GM23338 (cell line): Measurements from ENCODE around the gene PRKAR1B. TPM values are rescaled to one million over a fixed set of nuclear protein-coding genes. Genes with fewer than 3 reads are reported as not detected.

Source experiments
- ATAC-seq: fragments of 200-7000 bp; cut with Tn5 transposase; 3 replicates; pipeline ENCODE4 v1.9.1; 2020
- DNase-seq: peaks from one replicate; pipeline ENCODE4 v3.0.0-alpha.2; 2015; ENCODE audit warnings: low spot score
- H2AFZ ChIP-seq: fragments of 200-600 bp; sonication (generic); 2 replicates; pipeline ENCODE4 v1.8.0; 2016; ENCODE audit warnings: antibody characterized with exemption, mild to moderate bottlenecking, moderate library complexity
- H3F3A ChIP-seq: fragments of 200-600 bp; sonication (generic); replicated peaks from 2 replicates; pipeline ENCODE4 v1.8.0; 2017; ENCODE audit warnings: antibody characterized with exemption, mixed run types, low read depth
- H3K27ac ChIP-seq: fragments of 200-600 bp; sonication (generic); 2 replicates; pipeline ENCODE4 v1.6.1; 2016; ENCODE audit warnings: low read depth
- H3K27me3 ChIP-seq: fragments of 200-600 bp; sonication (generic); 2 replicates; pipeline ENCODE4 v1.8.0; 2016; ENCODE audit warnings: mild to moderate bottlenecking, mixed run types, moderate library complexity; ENCODE audit not compliant: insufficient read depth
- H3K36me3 ChIP-seq: fragments of 200-600 bp; sonication (generic); 2 replicates; pipeline ENCODE4 v1.8.0; 2016; ENCODE audit warnings: mild to moderate bottlenecking; ENCODE audit not compliant: insufficient read depth
- H3K4me1 ChIP-seq: fragments of 200-600 bp; sonication (generic); 2 replicates; pipeline ENCODE4 v1.8.0; 2016; ENCODE audit warnings: mild to moderate bottlenecking, moderate library complexity; ENCODE audit not compliant: insufficient read depth
- H3K4me2 ChIP-seq: fragments of 200-600 bp; sonication (generic); 2 replicates; pipeline ENCODE4 v1.7.1; 2017; ENCODE audit warnings: mixed run types
- H3K4me3 ChIP-seq: fragments of 200-600 bp; sonication (generic); 2 replicates; pipeline ENCODE4 v1.6.1; 2016; ENCODE audit warnings: mixed run types
- H3K79me2 ChIP-seq: fragments of 200-600 bp; sonication (generic); replicated peaks from 2 replicates; pipeline ENCODE4 v1.8.0; 2017; ENCODE audit warnings: mild to moderate bottlenecking; ENCODE audit not compliant: insufficient read depth
- H3K9me2 ChIP-seq: fragments of 200-600 bp; sonication (generic); 2 replicates; pipeline ENCODE4 v1.8.0; 2017; ENCODE audit not compliant: insufficient read depth
- H4K20me1 ChIP-seq: fragments of 200-600 bp; sonication (generic); replicated peaks from 2 replicates; pipeline ENCODE4 v1.8.0; 2017; ENCODE audit warnings: mild to moderate bottlenecking; ENCODE audit not compliant: insufficient read depth
- H3K27ac Mint-ChIP-seq: 2 replicates; pipeline ENCODE4 v1.8.0; 2020; ENCODE audit warnings: inconsistent platforms, mild to moderate bottlenecking, moderate library complexity, mixed read lengths
- H3K27me3 Mint-ChIP-seq: 3 replicates; pipeline ENCODE4 v1.8.0; 2022; ENCODE audit warnings: low read depth, mild to moderate bottlenecking, moderate library complexity, mixed read lengths, inconsistent platforms; ENCODE audit not compliant: insufficient read depth, poor library complexity
- H3K36me3 Mint-ChIP-seq: 3 replicates; pipeline ENCODE4 v1.8.0; 2021; ENCODE audit warnings: low read depth, mild to moderate bottlenecking, inconsistent platforms, moderate library complexity, mixed read lengths
- H3K4me1 Mint-ChIP-seq: 3 replicates; pipeline ENCODE4 v1.8.0; 2020; ENCODE audit warnings: mild to moderate bottlenecking, inconsistent platforms, mixed read lengths
- H3K4me3 Mint-ChIP-seq: 3 replicates; pipeline ENCODE4 v1.8.0; 2021; ENCODE audit warnings: moderate library complexity, mild to moderate bottlenecking, inconsistent platforms, mixed read lengths
- H3K9me3 Mint-ChIP-seq: 3 replicates; pipeline ENCODE4 v1.8.0; 2020; ENCODE audit warnings: moderate library complexity, mild to moderate bottlenecking, inconsistent platforms, mixed read lengths
- CREB1 ChIP-seq: fragments of 250-450 bp; sonication (Bioruptor Pico); IDR thresholded peaks from 2 replicates; pipeline ENCODE4 v1.5.0; 2020; ENCODE audit warnings: low read depth, mild to moderate bottlenecking, moderate library complexity
- EZH2 ChIP-seq: fragments of 200-600 bp; sonication (generic); IDR thresholded peaks from one replicate; pipeline ENCODE4 v1.8.0; 2017; ENCODE audit warnings: antibody characterized with exemption, mild to moderate bottlenecking, low read depth; ENCODE audit not compliant: unreplicated experiment
- EZH2phosphoT487 ChIP-seq: fragments of 200-600 bp; sonication (generic); IDR thresholded peaks from one replicate; pipeline ENCODE4 v1.8.1; 2018; ENCODE audit warnings: antibody characterized with exemption; ENCODE audit not compliant: unreplicated experiment
- JUNB ChIP-seq: IDR thresholded peaks from one replicate; pipeline ENCODE4 v1.6.1; 2016; ENCODE audit warnings: antibody characterized with exemption; ENCODE audit not compliant: unreplicated experiment
- NANOG ChIP-seq: IDR thresholded peaks from 2 replicates; pipeline ENCODE4 v1.6.1; 2016; ENCODE audit warnings: antibody characterized with exemption, borderline replicate concordance
- POLR2AphosphoS5 ChIP-seq: IDR thresholded peaks from 2 replicates; pipeline ENCODE4 v1.6.1; 2016; ENCODE audit warnings: antibody characterized with exemption, low read depth
- STAT1 ChIP-seq: IDR thresholded peaks from one replicate; pipeline ENCODE4 v1.6.1; 2016; ENCODE audit warnings: antibody characterized with exemption; ENCODE audit not compliant: unreplicated experiment
- ZNF114 ChIP-seq: fragments of 250-450 bp; sonication (Bioruptor Pico); IDR thresholded peaks from 2 replicates; pipeline ENCODE4 v1.5.0; 2020; ENCODE audit warnings: mild to moderate bottlenecking, moderate library complexity
- ZNF331 ChIP-seq: fragments of 250-450 bp; sonication (Bioruptor Pico); IDR thresholded peaks from 2 replicates; pipeline ENCODE4 v1.5.0; 2020; ENCODE audit warnings: low read depth, mild to moderate bottlenecking, moderate library complexity
- polyA plus RNA-seq: library from polyadenylated mRNA; unstranded; fragments of >200 nt; fragmentation: Nextera tagmentation; extraction: Ambion mirVana; gene quantifications from 2 replicates; pipeline ENCODE4 v1.2.1, GENCODE V29; 2016
- total RNA-seq: library from RNA; depleted of rRNA; stranded (reverse); fragments of >200 nt; shearing (Covaris generic); gene quantifications from 2 replicates; pipeline ENCODE4 v1.2.3, GENCODE V29; 2014
- TF ChIP-seq, protein P1 (sequence below): IDR thresholded peaks from one replicate; pipeline ENCODE4 v1.6.1; 2018; ENCODE audit warnings: antibody characterized with exemption; ENCODE audit not compliant: unreplicated experiment
- TF ChIP-seq, protein P2 (sequence below), 2 experiments: fragments of 200-600 bp in 1 of 2; sonication (generic) in 1 of 2; conservative IDR thresholded peaks; 2 replicates each; pipeline versions ENCODE4 v1.5.1 to v1.6.1; 2016 to 2017; ENCODE audit warnings: antibody characterized with exemption in 2 of 2, low read depth in 2 of 2, mild to moderate bottlenecking in 2 of 2, moderate library complexity in 1 of 2
- TF ChIP-seq, protein P3 (sequence below): IDR thresholded peaks from 2 replicates; pipeline ENCODE4 v1.6.1; 2016; ENCODE audit warnings: antibody characterized with exemption

Gene PRKAR1B
- total and polyA plus RNA-seq, 2 experiments from 2014 or later: 35.7 to 36.7 TPM

DNA sequence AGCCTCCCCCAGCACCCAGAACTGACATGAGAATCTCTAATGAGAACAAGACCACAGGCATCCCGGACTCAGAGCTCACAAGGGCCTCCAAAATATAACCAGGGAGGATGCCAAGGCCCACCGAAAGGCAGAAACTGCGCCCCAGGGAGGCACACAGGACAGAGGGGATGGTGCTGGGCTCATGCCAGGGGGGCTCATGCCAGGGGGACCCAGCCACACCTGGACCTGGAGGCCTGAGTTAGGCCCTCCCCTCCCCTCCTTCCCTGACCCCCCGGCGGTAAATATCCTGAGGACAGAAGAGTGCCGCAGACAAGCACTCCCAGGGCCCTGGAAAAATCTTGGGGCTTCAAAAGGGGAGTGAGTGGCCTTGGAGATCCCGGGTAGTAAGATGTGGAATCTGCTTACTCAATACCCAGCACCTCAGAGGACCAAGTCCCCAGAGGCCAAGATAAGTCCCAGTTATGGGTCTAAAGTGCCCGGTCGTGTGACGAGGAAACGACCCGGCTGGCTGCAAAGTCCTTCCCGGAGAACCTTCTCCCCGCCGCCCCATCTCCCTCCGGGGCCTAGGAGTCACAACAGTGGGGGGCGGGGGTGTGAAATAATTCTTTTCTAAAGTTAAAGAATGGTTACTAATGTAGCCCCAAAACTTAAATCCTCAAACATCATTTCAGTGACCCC lies 219.3 kb downstream of the PRKAR1B start (continued):
- TF ChIP-seq EZH2phosphoT487 (no peak), ZNF331 (CRISPR knock-in tag) (no peak), EZH2 (no peak), NANOG (no peak), ZNF114 (CRISPR knock-in tag) (no peak), JUNB (no peak), STAT1 (no peak), CREB1 (CRISPR knock-in tag) (no peak)

DNA sequence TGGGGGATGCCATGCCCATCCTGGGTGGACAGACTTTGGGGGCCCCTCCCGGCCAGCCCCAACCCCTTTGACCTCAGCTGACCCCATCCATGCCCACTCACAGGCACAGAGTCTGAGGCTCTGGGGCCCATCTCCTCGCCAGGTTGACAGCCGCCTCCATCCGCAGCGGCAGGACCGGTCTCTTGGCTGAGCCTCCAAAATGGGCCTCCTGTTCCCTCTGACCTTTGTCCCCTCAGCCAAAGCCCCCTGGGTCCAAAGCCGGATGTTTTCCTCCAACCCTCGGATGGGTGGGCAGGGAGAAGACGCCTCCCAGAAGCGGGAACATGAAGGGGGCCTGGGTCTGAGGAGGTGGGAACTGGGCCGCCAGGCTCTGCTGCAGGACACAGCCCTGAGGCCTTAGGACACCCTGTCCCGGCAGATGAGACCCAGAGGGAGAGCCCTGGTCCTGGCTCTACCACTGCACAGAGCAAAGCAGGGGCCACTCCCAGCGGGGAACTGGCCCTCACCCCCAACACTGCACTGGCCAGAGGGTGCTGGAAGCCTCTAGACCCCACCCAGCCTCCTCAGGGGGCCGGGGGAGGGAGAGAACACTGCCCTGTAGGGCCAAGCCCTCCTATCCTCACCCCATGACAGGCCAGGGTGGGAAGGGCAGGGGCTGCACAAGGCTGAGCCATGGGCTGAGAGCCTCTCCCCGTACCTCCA lies 220.0 kb downstream of the PRKAR1B start:
- H3F3A ChIP-seq: no peaks in the 10 kb centered on the region
- H3K4me3 ChIP-seq: no peak overlapping the region
- no peaks in the 10 kb centered on the region for H3K36me3 ChIP-seq
- no peaks in the 10 kb centered on the region; the same call in 1 of the 2 replicates for H4K20me1 ChIP-seq
- ATAC-seq (no peak), DNase-seq (no peak)
- no peaks in the 10 kb centered on the region for H3K9me3 Mint-ChIP-seq
- H3K4me1 ChIP-seq: no peaks in the 10 kb centered on the region
- H3K79me2 ChIP-seq: no peaks in the 10 kb centered on the region; the same call in 1 of the 2 replicates
- H3K27me3 ChIP-seq: no peaks in the 10 kb centered on the region
- peaks cover 7% of the 10 kb centered on the region for H3K27me3 Mint-ChIP-seq
- no peak overlapping the region for H3K27ac ChIP-seq
- H2AFZ ChIP-seq: no peak overlapping the region
- peaks cover 8% of the 10 kb centered on the region; the same call in 2 of the 3 replicates for H3K4me1 Mint-ChIP-seq
- no peak overlapping the region for H3K4me2 ChIP-seq
- H3K27ac Mint-ChIP-seq: no peak overlapping the region
- peaks cover 56% of the 10 kb centered on the region for H3K36me3 Mint-ChIP-seq
- H3K9me2 ChIP-seq: no peaks in the 10 kb centered on the region
- no peak overlapping the region for H3K4me3 Mint-ChIP-seq
- TF ChIP-seq EZH2 (no peak), POLR2AphosphoS5 (no peak), JUNB (no peak), EZH2phosphoT487 (no peak), NANOG (no peak), ZNF331 (CRISPR knock-in tag) (no peak), STAT1 (no peak)
- TF ChIP-seq, protein P1, sequence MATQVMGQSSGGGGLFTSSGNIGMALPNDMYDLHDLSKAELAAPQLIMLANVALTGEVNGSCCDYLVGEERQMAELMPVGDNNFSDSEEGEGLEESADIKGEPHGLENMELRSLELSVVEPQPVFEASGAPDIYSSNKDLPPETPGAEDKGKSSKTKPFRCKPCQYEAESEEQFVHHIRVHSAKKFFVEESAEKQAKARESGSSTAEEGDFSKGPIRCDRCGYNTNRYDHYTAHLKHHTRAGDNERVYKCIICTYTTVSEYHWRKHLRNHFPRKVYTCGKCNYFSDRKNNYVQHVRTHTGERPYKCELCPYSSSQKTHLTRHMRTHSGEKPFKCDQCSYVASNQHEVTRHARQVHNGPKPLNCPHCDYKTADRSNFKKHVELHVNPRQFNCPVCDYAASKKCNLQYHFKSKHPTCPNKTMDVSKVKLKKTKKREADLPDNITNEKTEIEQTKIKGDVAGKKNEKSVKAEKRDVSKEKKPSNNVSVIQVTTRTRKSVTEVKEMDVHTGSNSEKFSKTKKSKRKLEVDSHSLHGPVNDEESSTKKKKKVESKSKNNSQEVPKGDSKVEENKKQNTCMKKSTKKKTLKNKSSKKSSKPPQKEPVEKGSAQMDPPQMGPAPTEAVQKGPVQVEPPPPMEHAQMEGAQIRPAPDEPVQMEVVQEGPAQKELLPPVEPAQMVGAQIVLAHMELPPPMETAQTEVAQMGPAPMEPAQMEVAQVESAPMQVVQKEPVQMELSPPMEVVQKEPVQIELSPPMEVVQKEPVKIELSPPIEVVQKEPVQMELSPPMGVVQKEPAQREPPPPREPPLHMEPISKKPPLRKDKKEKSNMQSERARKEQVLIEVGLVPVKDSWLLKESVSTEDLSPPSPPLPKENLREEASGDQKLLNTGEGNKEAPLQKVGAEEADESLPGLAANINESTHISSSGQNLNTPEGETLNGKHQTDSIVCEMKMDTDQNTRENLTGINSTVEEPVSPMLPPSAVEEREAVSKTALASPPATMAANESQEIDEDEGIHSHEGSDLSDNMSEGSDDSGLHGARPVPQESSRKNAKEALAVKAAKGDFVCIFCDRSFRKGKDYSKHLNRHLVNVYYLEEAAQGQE: no peak
- TF ChIP-seq, protein P2, sequence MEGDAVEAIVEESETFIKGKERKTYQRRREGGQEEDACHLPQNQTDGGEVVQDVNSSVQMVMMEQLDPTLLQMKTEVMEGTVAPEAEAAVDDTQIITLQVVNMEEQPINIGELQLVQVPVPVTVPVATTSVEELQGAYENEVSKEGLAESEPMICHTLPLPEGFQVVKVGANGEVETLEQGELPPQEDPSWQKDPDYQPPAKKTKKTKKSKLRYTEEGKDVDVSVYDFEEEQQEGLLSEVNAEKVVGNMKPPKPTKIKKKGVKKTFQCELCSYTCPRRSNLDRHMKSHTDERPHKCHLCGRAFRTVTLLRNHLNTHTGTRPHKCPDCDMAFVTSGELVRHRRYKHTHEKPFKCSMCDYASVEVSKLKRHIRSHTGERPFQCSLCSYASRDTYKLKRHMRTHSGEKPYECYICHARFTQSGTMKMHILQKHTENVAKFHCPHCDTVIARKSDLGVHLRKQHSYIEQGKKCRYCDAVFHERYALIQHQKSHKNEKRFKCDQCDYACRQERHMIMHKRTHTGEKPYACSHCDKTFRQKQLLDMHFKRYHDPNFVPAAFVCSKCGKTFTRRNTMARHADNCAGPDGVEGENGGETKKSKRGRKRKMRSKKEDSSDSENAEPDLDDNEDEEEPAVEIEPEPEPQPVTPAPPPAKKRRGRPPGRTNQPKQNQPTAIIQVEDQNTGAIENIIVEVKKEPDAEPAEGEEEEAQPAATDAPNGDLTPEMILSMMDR (conservative IDR thresholded peaks at IDR 0.05; ENCODE audit: low read depth in 2 of 2): no peak
- TF ChIP-seq, protein P3, sequence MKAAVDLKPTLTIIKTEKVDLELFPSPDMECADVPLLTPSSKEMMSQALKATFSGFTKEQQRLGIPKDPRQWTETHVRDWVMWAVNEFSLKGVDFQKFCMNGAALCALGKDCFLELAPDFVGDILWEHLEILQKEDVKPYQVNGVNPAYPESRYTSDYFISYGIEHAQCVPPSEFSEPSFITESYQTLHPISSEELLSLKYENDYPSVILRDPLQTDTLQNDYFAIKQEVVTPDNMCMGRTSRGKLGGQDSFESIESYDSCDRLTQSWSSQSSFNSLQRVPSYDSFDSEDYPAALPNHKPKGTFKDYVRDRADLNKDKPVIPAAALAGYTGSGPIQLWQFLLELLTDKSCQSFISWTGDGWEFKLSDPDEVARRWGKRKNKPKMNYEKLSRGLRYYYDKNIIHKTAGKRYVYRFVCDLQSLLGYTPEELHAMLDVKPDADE: no peak
